A549 treated with DMSO at 1 μM for 4 hours (cell line): ENCODE results near the gene TAS2R13. TPM values are rescaled to one million over a fixed set of nuclear protein-coding genes. Genes with fewer than 3 reads are reported as not detected.

Experiments used
- total RNA-seq: library from RNA; stranded (reverse); fragments of 200-300 nt; extraction: Qiagen RNA extraction; gene quantifications from 5 replicates; pipeline ENCODE4 v1.2.3, GENCODE V29; 2022; ENCODE audit warnings: low read depth

Gene TAS2R13
- total RNA-seq, result not detected in 5 replicates

GRCh38 chr12:10909462-10909861 is at the start of gene TAS2R13:
TAS2R13 (minus strand) TSS chr12:10909562; CDS start chr12:10909298, 264 bp downstream.

GRCh38 chr12:10939163-10939562 is 29.8 kb upstream of the TAS2R13 start, which contains the start of gene TAS2R14:
TAS2R14 (minus strand) TSS chr12:10939263; CDS start chr12:10939207, 56 bp downstream.

GRCh38 chr12:10928746-10929286 is 19.5 kb upstream of the TAS2R13 start, which contains the start of gene PRH2:
PRH2 (plus strand) TSS chr12:10929236; CDS start chr12:10929274, 38 bp downstream.

GRCh38 chr12:10884086-10884725 is 25.2 kb downstream of the TAS2R13 start, which contains the start of gene PRH1:
PRH1 (minus strand) TSS chr12:10884255; CDS start chr12:10884217, 38 bp downstream.

Other genes starting within 250 kb of the TAS2R13 start
- 0.14 to 0.54 TPM (median 0.28 TPM) in 5 replicates for gene STYK1, start 235.5 kb downstream of the TAS2R13 start, total RNA-seq
- 260 to 283 TPM (median 272 TPM) in 5 replicates for gene YBX3, start 186.2 kb downstream of the TAS2R13 start, total RNA-seq
- gene TAS2R7, start 106.9 kb downstream of the TAS2R13 start, total RNA-seq, result not detected in 5 replicates
- not detected in 5 replicates for gene TAS2R8, start 102.3 kb downstream of the TAS2R13 start, total RNA-seq
- not detected in 5 replicates for gene TAS2R9, start 99.4 kb downstream of the TAS2R13 start, total RNA-seq
- 0.09 to 0.13 TPM in 2 of 5 replicates, not detected in the others for gene TAS2R10, start 83.2 kb downstream of the TAS2R13 start, total RNA-seq
- 1.6 to 3.5 TPM (median 3.1 TPM) in 5 replicates for gene PRR4, start 60.1 kb downstream of the TAS2R13 start, total RNA-seq
- gene PRH1, start 25.3 kb downstream of the TAS2R13 start, total RNA-seq, result 1.7 to 4.4 TPM (median 3.3 TPM) in 5 replicates
- 0.37 TPM in 1 of 5 replicates, not detected in the others for gene PRH2, start 19.7 kb upstream of the TAS2R13 start, total RNA-seq
- gene TAS2R14, start 29.7 kb upstream of the TAS2R13 start, total RNA-seq, result 0.27 to 0.94 TPM (median 0.63 TPM) in 5 replicates
- 0.09 TPM in 1 of 5 replicates, not detected in the others for gene TAS2R50, start 77.3 kb upstream of the TAS2R13 start, total RNA-seq
- 0.10 to 0.12 TPM (median 0.11 TPM) in 3 of 5 replicates, not detected in the others for gene TAS2R20, start 88.7 kb upstream of the TAS2R13 start, total RNA-seq
- 0.09 to 0.25 TPM in 2 of 5 replicates, not detected in the others for gene TAS2R19, start 113.1 kb upstream of the TAS2R13 start, total RNA-seq
- gene TAS2R31, start 121.8 kb upstream of the TAS2R13 start, total RNA-seq, result 0.09 to 0.22 TPM (median 0.16 TPM) in 4 of 5 replicates, not detected in the other
- 0.11 TPM in 1 of 5 replicates, not detected in the others for gene TAS2R46, start 152.7 kb upstream of the TAS2R13 start, total RNA-seq
- gene TAS2R43, start 182.8 kb upstream of the TAS2R13 start, total RNA-seq, result not detected in 5 replicates
- not detected in 5 replicates for gene TAS2R30, start 225.1 kb upstream of the TAS2R13 start, total RNA-seq